Mesodermal cell (in vitro differentiated cells): ENCODE results near the gene MAT1A.

ENCODE experiments used
- H3K27ac ChIP-seq: 2 replicates; pipeline ENCODE4 v1.7.0; 2013; ENCODE audit warnings: mild to moderate bottlenecking, low read depth, low read length, moderate library complexity; ENCODE audit not compliant: severe bottlenecking
- H3K36me3 ChIP-seq: 2 replicates; pipeline ENCODE4 v1.7.1; 2013; ENCODE audit warnings: mild to moderate bottlenecking, low read length, moderate library complexity; ENCODE audit not compliant: control insufficient read depth, insufficient read depth
- H3K4me1 ChIP-seq: one replicate; pipeline ENCODE4 v1.7.1; 2013; ENCODE audit warnings: mild to moderate bottlenecking, low read length; ENCODE audit not compliant: insufficient read depth, control insufficient read depth, poor library complexity, severe bottlenecking
- H3K4me3 ChIP-seq: 2 replicates; pipeline ENCODE4 v1.7.0; 2013; ENCODE audit warnings: low read length, control low read depth, mild to moderate bottlenecking; ENCODE audit not compliant: insufficient read depth, poor library complexity, severe bottlenecking; ENCODE audit errors: extremely low read depth
- H3K9me3 ChIP-seq: 2 replicates; pipeline ENCODE4 v1.7.1; 2013; ENCODE audit warnings: mild to moderate bottlenecking, low read length, moderate library complexity; ENCODE audit not compliant: control insufficient read depth
- WGBS, 2 experiments: methylation state at CpG; one replicate each; pipeline ENCODE4 v1.1.5; 2013; ENCODE audit warnings: missing lambda C conversion rate in 2 of 2; ENCODE audit not compliant: insufficient coverage in 2 of 2; 5-methylcytosine and 5-hydroxymethylcytosine counted together

MAT1A gene

DNA sequence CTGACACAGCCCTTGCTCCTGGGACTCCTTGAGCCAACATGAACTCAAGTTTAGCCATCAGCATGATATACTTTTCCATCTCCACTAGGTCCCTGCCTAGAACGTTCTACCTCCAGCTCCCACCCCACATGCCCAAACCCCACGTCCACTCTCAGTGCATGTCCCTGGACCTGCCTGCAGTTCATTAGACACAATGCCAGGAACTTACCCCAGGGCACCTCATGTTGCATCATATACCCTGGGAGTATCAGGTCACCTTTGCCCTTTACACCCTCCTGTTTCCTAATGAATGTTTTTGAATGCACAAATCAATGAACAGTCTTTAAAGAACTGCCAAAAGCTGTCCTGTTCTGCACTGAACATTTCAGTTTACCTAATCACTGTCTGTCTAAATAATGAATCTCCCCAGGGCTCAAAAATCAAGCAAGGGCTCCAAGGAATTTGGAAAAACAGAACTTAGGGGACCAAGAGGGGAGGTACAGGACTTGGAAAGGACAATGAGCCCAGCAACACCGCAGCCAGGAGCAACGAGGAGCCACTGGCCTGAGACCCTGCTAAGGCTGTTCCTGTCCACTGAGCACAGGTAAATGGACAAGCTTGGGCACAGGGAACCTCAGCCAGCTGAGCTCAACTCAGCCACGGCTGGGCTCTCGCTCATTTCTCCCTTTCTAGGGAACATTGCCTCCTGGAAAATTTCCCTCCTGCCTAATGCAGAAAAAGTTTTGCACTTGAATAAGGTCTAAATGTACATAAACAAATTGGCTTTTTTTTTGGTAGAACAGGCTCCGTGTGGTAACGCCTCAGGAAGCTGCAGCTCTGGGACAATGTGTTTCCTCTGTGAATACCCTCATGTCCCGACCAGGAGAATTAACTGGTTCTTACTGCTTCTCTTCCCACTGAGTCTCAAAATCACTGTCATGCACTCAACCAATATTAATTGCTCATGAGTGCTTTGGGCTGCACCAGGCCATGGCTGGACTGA lies 7.4 kb downstream of the MAT1A start:
- 89 to 91% methylated on average over 7 to 8 of the region's 9 CpGs for WGBS, 2 experiments
- H3K9me3 ChIP-seq: no peaks in the 10 kb centered on the region
- no peaks in the 10 kb centered on the region for H3K4me1 ChIP-seq
- no peak overlapping the region for H3K4me3 ChIP-seq
- H3K27ac ChIP-seq: no peak overlapping the region
- no peaks in the 10 kb centered on the region for H3K36me3 ChIP-seq

- H3K36me3 ChIP-seq: no peaks in the 10 kb centered on the region
- 100% methylated on average over 2 to 3 of the region's 6 CpGs for WGBS, 2 experiments
- H3K27ac ChIP-seq: no peak overlapping the region
- no peak overlapping the region for H3K4me3 ChIP-seq
- no peaks in the 10 kb centered on the region for H3K4me1 ChIP-seq
- H3K9me3 ChIP-seq: no peaks in the 10 kb centered on the region
Observed at GRCh38 chr10:80281292-80281691, 8.2 kb downstream of the MAT1A start.

- H3K27ac ChIP-seq: no peak overlapping the region
- no peak overlapping the region for H3K4me3 ChIP-seq
- H3K36me3 ChIP-seq: no peaks in the 10 kb centered on the region
- H3K4me1 ChIP-seq: no peaks in the 10 kb centered on the region
- no peaks in the 10 kb centered on the region for H3K9me3 ChIP-seq
- WGBS, 2 experiments: 86 to 88% methylated on average over 18 to 21 of the region's 23 CpGs
Observed at GRCh38 chr10:80280071-80280800, 9.2 kb downstream of the MAT1A start.

DNA sequence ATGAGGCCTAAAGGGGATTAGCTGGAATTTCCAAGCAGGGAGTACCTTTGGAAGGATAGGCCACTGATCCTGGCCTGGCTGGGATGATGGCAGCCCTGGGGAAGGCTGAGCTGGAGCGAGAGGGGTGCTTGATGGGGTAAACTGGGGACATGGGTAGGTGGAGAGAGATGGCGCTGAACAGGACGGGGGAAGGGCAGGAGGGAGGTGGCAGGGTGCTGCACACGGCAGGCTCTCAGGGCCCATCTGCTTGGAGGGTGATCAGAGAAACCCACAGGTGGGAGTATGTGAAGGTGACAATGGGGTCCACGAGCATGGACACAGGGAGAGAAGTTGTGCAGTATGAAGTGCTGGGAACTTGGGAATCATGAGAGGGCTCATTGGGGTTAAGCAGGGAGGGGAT lies 10.3 kb downstream of the MAT1A start:
- H3K9me3 ChIP-seq: no peaks in the 10 kb centered on the region
- H3K36me3 ChIP-seq: no peaks in the 10 kb centered on the region
- H3K4me3 ChIP-seq: no peak overlapping the region
- H3K27ac ChIP-seq: no peak overlapping the region
- no peaks in the 10 kb centered on the region for H3K4me1 ChIP-seq
- WGBS, 2 experiments: 88 to 89% methylated on average over 3 to 5 of the region's 5 CpGs

DNA sequence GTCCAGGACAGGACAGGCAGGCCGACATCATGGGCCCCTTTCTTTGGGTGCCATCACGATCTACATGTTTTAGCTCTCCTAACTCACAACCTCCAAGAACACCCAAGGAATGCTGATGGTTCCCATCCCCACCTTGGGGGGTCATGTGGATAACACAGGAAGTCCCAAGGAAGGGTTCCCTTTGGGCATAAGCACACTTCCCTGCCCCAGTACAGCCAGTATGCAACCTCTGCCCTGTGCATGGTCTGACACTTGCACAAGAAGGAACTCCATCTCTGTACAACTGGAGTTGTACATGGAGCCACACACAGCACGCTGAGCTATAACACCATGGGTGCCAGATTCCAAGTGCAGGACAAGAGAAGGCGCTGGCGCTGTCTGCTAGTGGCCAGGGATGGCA lies 11.0 kb downstream of the MAT1A start:
- Histone ChIP-seq H3K9me3 (no peaks in the 10 kb centered on the region), H3K27ac (no peak overlapping the region), H3K4me1 (no peaks in the 10 kb centered on the region), H3K36me3 (no peaks in the 10 kb centered on the region), H3K4me3 (no peak overlapping the region)
- 96 to 100% methylated on average over 3 to 5 of the region's 5 CpGs for WGBS, 2 experiments

DNA sequence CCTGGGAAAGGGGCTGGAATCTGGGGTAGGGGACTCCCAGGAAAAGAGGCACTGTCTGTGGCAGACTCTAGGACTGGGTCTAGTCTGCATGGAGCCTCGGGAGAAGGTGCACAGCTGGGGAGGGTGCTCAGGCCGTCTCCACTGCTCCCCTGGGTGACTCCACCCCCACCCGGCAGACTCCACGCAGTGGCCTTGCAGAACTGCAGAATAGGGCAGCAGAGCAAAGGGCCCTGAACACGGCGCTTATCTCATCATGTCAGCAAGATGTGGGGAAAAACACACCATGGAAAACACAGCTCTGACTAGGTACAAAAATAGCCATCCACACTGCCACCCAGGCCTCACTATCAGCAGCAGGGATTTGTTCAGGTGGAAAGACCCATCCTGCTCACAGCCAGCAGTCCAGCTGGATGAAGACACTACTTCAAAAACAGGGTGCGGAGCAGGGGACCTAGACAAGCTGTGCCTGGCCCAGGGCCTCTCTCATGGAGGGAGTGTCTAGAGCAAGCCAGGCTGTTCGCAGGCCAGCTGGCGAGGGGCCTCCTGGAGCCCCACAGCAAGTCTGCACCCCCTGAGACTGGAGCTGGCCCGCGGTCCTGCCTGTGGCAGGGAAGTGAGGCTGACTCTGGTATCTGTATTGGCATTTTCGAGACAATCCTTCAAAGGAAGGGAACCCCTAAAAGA lies 11.7 kb downstream of the MAT1A start:
- H3K4me1 ChIP-seq: peaks cover 6% of the 10 kb centered on the region
- 94 to 95% methylated on average over 7 to 11 of the region's 12 CpGs for WGBS, 2 experiments

DNA sequence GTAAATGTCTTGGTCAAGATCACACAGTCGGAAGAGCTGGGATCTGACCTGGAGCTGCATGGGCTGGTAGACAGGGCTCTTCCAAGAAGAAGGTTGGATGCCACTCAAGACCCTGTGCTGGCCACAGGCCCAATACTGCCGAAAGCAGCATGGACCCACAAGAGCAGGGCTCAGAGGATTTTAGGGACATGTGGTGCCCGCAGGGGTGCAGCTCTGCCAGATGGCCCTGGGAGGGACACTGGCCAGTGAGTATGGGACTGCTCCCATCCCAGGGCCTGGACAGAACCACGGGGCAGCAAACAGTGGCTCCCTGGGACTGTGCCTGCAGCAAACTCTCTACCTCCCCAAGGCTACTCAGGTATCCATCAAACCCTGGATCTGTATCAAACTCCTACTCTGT lies 12.4 kb downstream of the MAT1A start:
- H3K4me1 ChIP-seq: peaks cover 8% of the 10 kb centered on the region
- 93 to 96% methylated on average over 3 to 4 of the region's 4 CpGs for WGBS, 2 experiments
- H3K4me3 ChIP-seq: no peak overlapping the region
- H3K36me3 ChIP-seq: no peaks in the 10 kb centered on the region
- H3K9me3 ChIP-seq: no peaks in the 10 kb centered on the region
- no peak overlapping the region for H3K27ac ChIP-seq

More for the DNA sequence above, 11.7 kb downstream of the MAT1A start:
- Histone ChIP-seq H3K36me3 (no peaks in the 10 kb centered on the region), H3K9me3 (no peaks in the 10 kb centered on the region), H3K27ac (no peak overlapping the region), H3K4me3 (no peak overlapping the region)

GRCh38 chr10:80276335-80276734 lies 13.1 kb downstream of the MAT1A start:
- H3K4me3 ChIP-seq: no peak overlapping the region
- H3K36me3 ChIP-seq: no peaks in the 10 kb centered on the region
- peaks cover 8% of the 10 kb centered on the region for H3K4me1 ChIP-seq
- H3K27ac ChIP-seq: no peak overlapping the region
- 96% methylated on average over 16 of the region's 16 CpGs for WGBS, 2 experiments
- no peaks in the 10 kb centered on the region for H3K9me3 ChIP-seq

GRCh38 chr10:80275756-80276155 lies 13.7 kb downstream of the MAT1A start:
- Histone ChIP-seq H3K9me3 (no peaks in the 10 kb centered on the region), H3K4me1 (peaks cover 8% of the 10 kb centered on the region), H3K4me3 (no peak overlapping the region), H3K36me3 (no peaks in the 10 kb centered on the region), H3K27ac (no peak overlapping the region)
- 91 to 93% methylated on average over 5 to 6 of the region's 7 CpGs for WGBS, 2 experiments

DNA sequence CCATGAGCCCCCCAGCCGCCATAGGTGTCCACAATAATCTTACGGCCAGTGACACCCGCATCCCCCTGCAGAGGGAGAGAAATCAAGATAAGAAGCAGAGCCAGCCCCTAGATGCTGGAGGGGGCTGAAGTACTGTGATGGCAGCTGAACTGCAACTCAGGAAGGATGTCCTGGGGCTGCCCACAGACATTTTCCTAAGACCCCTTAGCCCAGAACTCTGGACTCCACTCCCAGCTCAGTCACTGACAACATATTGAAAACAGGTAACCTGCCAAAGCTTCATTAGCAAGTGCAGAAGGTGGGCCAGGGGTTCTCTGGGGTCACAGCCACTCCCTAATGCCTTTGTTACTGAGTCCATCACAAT lies 14.3 kb downstream of the MAT1A start:
- no peaks in the 10 kb centered on the region for H3K9me3 ChIP-seq
- WGBS, 2 experiments: 90 to 100% methylated on average over 2 of the region's 3 CpGs
- H3K27ac ChIP-seq: no peak overlapping the region

More for the DNA sequence above, 14.3 kb downstream of the MAT1A start:
- Histone ChIP-seq H3K36me3 (no peaks in the 10 kb centered on the region), H3K4me3 (no peak overlapping the region), H3K4me1 (peaks cover 8% of the 10 kb centered on the region)
